Body of pancreas (tissue), 4 donors: ENCODE measurements around the gene NLRP4. TPM values are rescaled to one million over a fixed set of nuclear protein-coding genes. Genes with fewer than 3 reads are reported as not detected.

Experiments used
- ATAC-seq: fragments of 150-250 bp; one replicate; pipeline ENCODE4 v1.9.1; 2016
- DNase-seq, 4 donors: peaks; one replicate each; pipeline ENCODE4 v3.0.0-alpha.2; 2019
- H3K27ac ChIP-seq, 4 donors: fragments of 200-600 bp; sonication (generic); 1 replicate in 3 of 4; 2 replicates in 1 of 4; pipeline versions ENCODE4 v1.5.1 to v1.6.1; 2016 to 2019; ENCODE audit warnings: mild to moderate bottlenecking in 1 of 4, mixed read lengths in 1 of 4, moderate library complexity in 1 of 4
- H3K27me3 ChIP-seq, 2 donors: fragments of 200-600 bp; sonication (generic); one replicate each; pipeline ENCODE4 v1.6.0; 2016; ENCODE audit warnings: mild to moderate bottlenecking in 1 of 2
- H3K36me3 ChIP-seq, 2 donors: fragments of 200-600 bp; sonication (generic); replicated peaks in 1 of 2; 2 replicates each; pipeline ENCODE4 v1.5.1; 2016; ENCODE audit warnings: low read depth in 2 of 2; ENCODE audit not compliant: insufficient read depth in 1 of 2
- H3K4me1 ChIP-seq: fragments of 200-600 bp; sonication (generic); one replicate; pipeline ENCODE4 v1.6.0; 2016
- H3K4me3 ChIP-seq, 2 donors: fragments of 200-600 bp; sonication (generic); 1 replicate in 1 of 2; 2 replicates in 1 of 2; pipeline ENCODE4 v1.5.1; 2016 to 2019
- H3K9me3 ChIP-seq, 3 donors: fragments of 200-600 bp; sonication (generic); 1 replicate in 2 of 3; 2 replicates in 1 of 3; pipeline ENCODE4 v1.5.1; 2016
- CTCF ChIP-seq, 7 experiments: fragments of 450-650 bp in 4 of 7; fragments of 200-600 bp in 3 of 7; sonication (generic) in 3 of 7; IDR thresholded peaks; one replicate each; pipeline ENCODE4 v1.5.1; 2016 to 2019; ENCODE audit warnings: antibody characterized with exemption in 7 of 7
- POLR2A ChIP-seq, 3 donors: fragments of 450-650 bp; IDR thresholded peaks; one replicate each; pipeline ENCODE4 v1.6.1; 2016; ENCODE audit warnings: antibody characterized with exemption in 3 of 3, mild to moderate bottlenecking in 2 of 3
- WGBS, 2 donors: methylation state at CpG; one replicate each; pipeline ENCODE4 v1.1.5; 2017; 5-methylcytosine and 5-hydroxymethylcytosine counted together
- intact Hi-C: fragments of 100-400 bp; cut with DNase I; formaldehyde crosslinking; loops from one replicate; pipeline ENCODE4 v1.15.1; 2023
- total RNA-seq, 2 donors: library from RNA; depleted of rRNA; stranded (reverse); fragments of >200 nt; gene quantifications; one replicate each; pipeline ENCODE4 v1.1.0, GENCODE V29; 2016

Gene NLRP4
- total RNA-seq, 2 donors from 2014 or later: not detected

- H3K36me3 ChIP-seq: no peaks in the 10 kb centered on the region
- WGBS, 2 donors: 35 to 38% methylated on average over 3 of the region's 3 CpGs
- no peak for TF ChIP-seq CTCF (IDR thresholded peaks at IDR 0.05)
- no peak for TF ChIP-seq POLR2A (IDR thresholded peaks at IDR 0.05)
- intact Hi-C loops: no loop called here
- ATAC-seq (no peak), DNase-seq (no peak)
- H3K4me3 ChIP-seq: no peak overlapping the region
- H3K27ac ChIP-seq: no peak overlapping the region
- no peaks in the 10 kb centered on the region for H3K27me3 ChIP-seq
- no peaks in the 10 kb centered on the region for H3K4me1 ChIP-seq
- no peaks in the 10 kb centered on the region for H3K9me3 ChIP-seq
Observed at GRCh38 chr19:55866521-55866920, 30.2 kb downstream of the NLRP4 start.

GRCh38 chr19:55867101-55867500, 30.8 kb downstream of the NLRP4 start:
- Histone ChIP-seq H3K27me3 (no peaks in the 10 kb centered on the region), H3K27ac (no peak overlapping the region), H3K36me3 (no peaks in the 10 kb centered on the region), H3K4me3 (no peak overlapping the region), H3K4me1 (no peaks in the 10 kb centered on the region), H3K9me3 (no peaks in the 10 kb centered on the region)
- WGBS, 2 donors: 77 to 78% methylated on average over 5 to 7 of the region's 7 CpGs
- no peak for ATAC-seq
- no peak for TF ChIP-seq CTCF (IDR thresholded peaks at IDR 0.05)
- TF ChIP-seq POLR2A (IDR thresholded peaks at IDR 0.05): no peak
- intact Hi-C loops: no loop called here
- DNase-seq: no peak

GRCh38 chr19:55870736-55871135, 34.4 kb downstream of the NLRP4 start:
- DNase-seq (no peak), ATAC-seq (no peak)
- WGBS, 2 donors: 65 to 69% methylated on average over 11 of the region's 11 CpGs
- Histone ChIP-seq H3K4me3 (no peak overlapping the region), H3K27ac (no peak overlapping the region), H3K36me3 (no peaks in the 10 kb centered on the region), H3K9me3 (no peaks in the 10 kb centered on the region), H3K27me3 (no peaks in the 10 kb centered on the region), H3K4me1 (no peaks in the 10 kb centered on the region)
- intact Hi-C loops: no loop called here
- TF ChIP-seq CTCF (IDR thresholded peaks at IDR 0.05) (no peak), POLR2A (IDR thresholded peaks at IDR 0.05) (no peak)

- H3K36me3 ChIP-seq: no peaks in the 10 kb centered on the region
- intact Hi-C loops: no loop called here
Observed at GRCh38 chr19:55877211-55877610, 40.9 kb downstream of the NLRP4 start.

More at GRCh38 chr19:55877211-55877610, 40.9 kb downstream of the NLRP4 start:
- Histone ChIP-seq H3K27ac (no peak overlapping the region), H3K27me3 (no peaks in the 10 kb centered on the region), H3K4me1 (no peaks in the 10 kb centered on the region), H3K9me3 (peaks cover 0 to 8% (median 0%) of the 10 kb centered on the region in 3 donors), H3K4me3 (no peak overlapping the region)
- DNase-seq: no peak
- 23 to 36% methylated on average over 3 of the region's 3 CpGs for WGBS, 2 donors
- no peak for ATAC-seq
- no peak for TF ChIP-seq POLR2A (IDR thresholded peaks at IDR 0.05)
- TF ChIP-seq CTCF (IDR thresholded peaks at IDR 0.05): no peak
